ENCODE measurements around the gene NBPF9. TPM values are rescaled to one million over a fixed set of nuclear protein-coding genes. Genes with fewer than 3 reads are reported as not detected.
"Not testable (repeated sequence)": the region's sequence is repeated elsewhere in the genome, so short reads cannot be mapped to it uniquely, and the experiment has no call there.

The NBPF9 gene, protein sequence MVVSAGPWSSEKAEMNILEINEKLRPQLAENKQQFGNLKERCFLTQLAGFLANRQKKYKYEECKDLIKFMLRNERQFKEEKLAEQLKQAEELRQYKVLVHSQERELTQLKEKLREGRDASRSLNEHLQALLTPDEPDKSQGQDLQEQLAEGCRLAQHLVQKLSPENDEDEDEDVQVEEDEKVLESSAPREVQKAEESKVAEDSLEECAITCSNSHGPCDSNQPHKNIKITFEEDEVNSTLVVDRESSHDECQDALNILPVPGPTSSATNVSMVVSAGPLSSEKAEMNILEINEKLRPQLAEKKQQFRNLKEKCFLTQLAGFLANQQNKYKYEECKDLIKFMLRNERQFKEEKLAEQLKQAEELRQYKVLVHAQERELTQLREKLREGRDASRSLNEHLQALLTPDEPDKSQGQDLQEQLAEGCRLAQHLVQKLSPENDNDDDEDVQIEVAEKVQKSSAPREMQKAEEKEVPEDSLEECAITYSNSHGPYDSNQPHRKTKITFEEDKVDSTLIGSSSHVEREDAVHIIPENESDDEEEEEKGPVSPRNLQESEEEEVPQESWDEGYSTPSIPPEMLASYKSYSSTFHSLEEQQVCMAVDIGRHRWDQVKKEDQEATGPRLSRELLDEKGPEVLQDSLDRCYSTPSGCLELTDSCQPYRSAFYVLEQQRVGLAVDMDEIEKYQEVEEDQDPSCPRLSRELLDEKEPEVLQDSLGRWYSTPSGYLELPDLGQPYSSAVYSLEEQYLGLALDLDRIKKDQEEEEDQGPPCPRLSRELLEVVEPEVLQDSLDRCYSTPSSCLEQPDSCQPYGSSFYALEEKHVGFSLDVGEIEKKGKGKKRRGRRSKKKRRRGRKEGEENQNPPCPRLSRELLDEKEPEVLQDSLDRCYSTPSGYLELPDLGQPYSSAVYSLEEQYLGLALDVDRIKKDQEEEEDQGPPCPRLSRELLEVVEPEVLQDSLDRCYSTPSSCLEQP (N-terminal part only)
- total RNA-seq (12.7 and 13.6 TPM in 2 replicates), polyA plus RNA-seq (12.0 and 18.1 TPM in 2 replicates)

GRCh38 chr1:149103109-149104081, at the start of gene NBPF9:
NBPF9 (minus strand) TSS chr1:149103551; CDS start chr1:149082139, 21,412 bp downstream.
- DNase-seq (ENCODE audit: low read depth in 1 of 2, low spot score in 1 of 2): peak; percentile 54 to 61
- Histone ChIP-seq H3K4me3 (peak within 1 kb of the TSS; percentile 47), H3K27ac (peak within 1 kb of the TSS; percentile 62)
- H3K36me3 ChIP-seq; H3K9me3 ChIP-seq (ENCODE audit: low read depth); H3K27me3 ChIP-seq; H3K4me1 ChIP-seq (ENCODE audit: low read depth): not testable (repeated sequence)

GRCh38 chr1:149149909-149150308, 46.6 kb upstream of the NBPF9 start:
- H3K27me3 ChIP-seq; DNase-seq (ENCODE audit: low read depth in 1 of 2, low spot score in 1 of 2); H3K9me3 ChIP-seq (ENCODE audit: low read depth); H3K36me3 ChIP-seq; H3K4me3 ChIP-seq; H3K4me1 ChIP-seq (ENCODE audit: low read depth); H3K27ac ChIP-seq: not testable (repeated sequence)

DNA sequence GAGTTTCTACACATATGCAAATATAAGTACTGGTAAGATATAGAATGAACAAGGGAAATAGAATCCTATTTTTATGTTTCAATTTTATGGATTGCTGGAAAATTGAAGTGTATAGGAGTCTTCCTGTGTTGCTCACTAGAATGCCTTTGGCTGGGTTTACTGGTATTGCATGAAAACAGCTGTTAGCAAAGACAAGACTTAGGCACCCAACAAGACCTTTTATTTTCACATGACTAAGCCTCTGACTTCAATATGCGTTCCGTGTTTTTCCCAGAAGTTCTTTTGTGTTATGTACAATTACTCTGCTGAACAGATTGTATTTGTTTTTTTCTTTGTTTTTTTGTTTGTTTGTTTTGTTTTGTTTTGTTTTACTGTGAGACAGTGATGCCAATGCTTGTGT, 34.2 kb upstream of the NBPF9 start:
- not testable (repeated sequence) for H3K36me3 ChIP-seq; H3K4me1 ChIP-seq (ENCODE audit: low read depth); H3K9me3 ChIP-seq (ENCODE audit: low read depth); H3K27ac ChIP-seq; H3K4me3 ChIP-seq; H3K27me3 ChIP-seq
- DNase-seq (ENCODE audit: low read depth in 1 of 2, low spot score in 1 of 2): peak in 1 of 2 donors; percentile 10

- not testable (repeated sequence) for H3K4me1 ChIP-seq (ENCODE audit: low read depth); H3K27ac ChIP-seq; H3K4me3 ChIP-seq; H3K9me3 ChIP-seq (ENCODE audit: low read depth); DNase-seq (ENCODE audit: low read depth in 1 of 2, low spot score in 1 of 2); H3K36me3 ChIP-seq; H3K27me3 ChIP-seq
Observed at GRCh38 chr1:149130938-149131337, 27.6 kb upstream of the NBPF9 start.

GRCh38 chr1:149129245-149129644, 25.9 kb upstream of the NBPF9 start:
- H3K36me3 ChIP-seq; H3K27me3 ChIP-seq; H3K9me3 ChIP-seq (ENCODE audit: low read depth); H3K4me3 ChIP-seq; DNase-seq (ENCODE audit: low read depth in 1 of 2, low spot score in 1 of 2); H3K4me1 ChIP-seq (ENCODE audit: low read depth); H3K27ac ChIP-seq: not testable (repeated sequence)

GRCh38 chr1:149126555-149127145, 23.3 kb upstream of the NBPF9 start:
- H3K4me3 ChIP-seq; H3K27ac ChIP-seq; H3K9me3 ChIP-seq (ENCODE audit: low read depth); H3K27me3 ChIP-seq; H3K36me3 ChIP-seq; H3K4me1 ChIP-seq (ENCODE audit: low read depth); DNase-seq (ENCODE audit: low read depth in 1 of 2, low spot score in 1 of 2): not testable (repeated sequence)

- not testable (repeated sequence) for H3K36me3 ChIP-seq; H3K4me3 ChIP-seq; H3K27ac ChIP-seq; H3K27me3 ChIP-seq; H3K9me3 ChIP-seq (ENCODE audit: low read depth); H3K4me1 ChIP-seq (ENCODE audit: low read depth)
- DNase-seq (ENCODE audit: low read depth in 1 of 2, low spot score in 1 of 2): peak in 1 of 2 donors; percentile 22
Observed at GRCh38 chr1:149123948-149124926, 20.9 kb upstream of the NBPF9 start.

GRCh38 chr1:149112828-149113227, 9.5 kb upstream of the NBPF9 start:
- H3K4me3 ChIP-seq; H3K27ac ChIP-seq; H3K4me1 ChIP-seq (ENCODE audit: low read depth); H3K36me3 ChIP-seq; H3K27me3 ChIP-seq; DNase-seq (ENCODE audit: low read depth in 1 of 2, low spot score in 1 of 2); H3K9me3 ChIP-seq (ENCODE audit: low read depth): not testable (repeated sequence)

- H3K4me1 ChIP-seq (ENCODE audit: low read depth); H3K9me3 ChIP-seq (ENCODE audit: low read depth); H3K36me3 ChIP-seq; H3K27me3 ChIP-seq; DNase-seq (ENCODE audit: low read depth in 1 of 2, low spot score in 1 of 2); H3K4me3 ChIP-seq; H3K27ac ChIP-seq: not testable (repeated sequence)
Observed at GRCh38 chr1:149110343-149110742, 7.0 kb upstream of the NBPF9 start.

DNA sequence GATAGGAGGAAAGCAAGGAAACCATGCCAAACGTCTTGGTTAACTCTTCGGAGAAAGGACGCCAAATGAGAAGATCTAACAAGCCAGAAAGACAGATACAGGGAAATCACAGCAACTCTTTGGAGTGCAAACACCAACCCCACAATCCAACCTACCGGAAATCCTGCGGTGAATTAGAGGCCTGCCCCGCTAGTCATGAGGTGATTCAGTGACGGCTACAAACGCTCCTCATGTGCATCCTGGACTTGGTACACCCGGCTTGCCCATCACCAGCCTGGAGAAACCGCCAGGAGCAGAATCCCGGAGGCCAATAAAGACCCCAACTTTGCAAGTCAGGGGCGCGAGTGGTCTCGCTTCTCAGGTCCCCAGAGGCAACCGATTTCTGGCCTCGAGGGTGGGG, 777 bp downstream of the NBPF9 start:
- not testable (repeated sequence) for DNase-seq (ENCODE audit: low read depth in 1 of 2, low spot score in 1 of 2); H3K27ac ChIP-seq; H3K4me1 ChIP-seq (ENCODE audit: low read depth); H3K36me3 ChIP-seq; H3K9me3 ChIP-seq (ENCODE audit: low read depth); H3K27me3 ChIP-seq
- peak overlapping the region; percentile 22 for H3K4me3 ChIP-seq

DNA sequence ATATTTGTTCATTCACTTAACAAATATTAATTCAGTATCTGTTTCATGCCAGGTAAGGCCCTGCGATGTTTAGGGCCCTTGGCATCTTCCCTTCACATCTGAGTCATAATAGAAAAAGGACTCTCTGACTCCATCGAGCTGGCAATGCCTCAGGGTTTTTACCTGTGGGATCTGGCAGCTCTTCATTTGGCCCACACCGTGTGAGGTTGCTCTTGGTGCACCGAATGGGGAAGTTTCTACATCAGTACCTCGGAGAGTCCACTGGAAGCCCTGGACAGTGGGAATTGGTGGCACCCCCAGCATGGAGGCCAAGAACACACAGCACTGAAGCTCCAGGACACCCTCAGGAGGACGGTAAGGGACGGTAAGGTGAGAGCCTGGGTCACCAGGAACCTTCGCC, 5.1 kb downstream of the NBPF9 start:
- not testable (repeated sequence) for H3K36me3 ChIP-seq; H3K4me3 ChIP-seq; H3K4me1 ChIP-seq (ENCODE audit: low read depth); H3K27me3 ChIP-seq; H3K27ac ChIP-seq; H3K9me3 ChIP-seq (ENCODE audit: low read depth); DNase-seq (ENCODE audit: low read depth in 1 of 2, low spot score in 1 of 2)

GRCh38 chr1:149093155-149093554, 10.2 kb downstream of the NBPF9 start:
- H3K4me3 ChIP-seq; H3K27me3 ChIP-seq; H3K9me3 ChIP-seq (ENCODE audit: low read depth); H3K27ac ChIP-seq; H3K4me1 ChIP-seq (ENCODE audit: low read depth); DNase-seq (ENCODE audit: low read depth in 1 of 2, low spot score in 1 of 2); H3K36me3 ChIP-seq: not testable (repeated sequence)

Measured in cardiac muscle cell (in vitro differentiated cells and primary cell).